Tibial nerve (tissue), 4 donors: ENCODE data around the gene MCCC1.

ENCODE experiments used
- CTCF ChIP-seq, 5 experiments: fragments of 200-600 bp in 3 of 5; fragments of 450-650 bp in 2 of 5; sonication (generic) in 3 of 5; IDR thresholded peaks; one replicate each; pipeline ENCODE4 v1.5.1; 2016 to 2019; ENCODE audit warnings: antibody characterized with exemption in 5 of 5, mild to moderate bottlenecking in 3 of 5, moderate library complexity in 2 of 5
- EP300 ChIP-seq, 2 donors: sonication (generic); formaldehyde crosslinking; IDR thresholded peaks; one replicate each; pipeline ENCODE4 v1.6.1; 2017; ENCODE audit warnings: antibody characterized with exemption in 2 of 2, mild to moderate bottlenecking in 1 of 2
- POLR2A ChIP-seq, 2 donors: fragments of 450-650 bp; IDR thresholded peaks; one replicate each; pipeline ENCODE4 v1.6.1; 2017; ENCODE audit warnings: antibody characterized with exemption in 2 of 2, mild to moderate bottlenecking in 2 of 2, moderate library complexity in 2 of 2

DNA sequence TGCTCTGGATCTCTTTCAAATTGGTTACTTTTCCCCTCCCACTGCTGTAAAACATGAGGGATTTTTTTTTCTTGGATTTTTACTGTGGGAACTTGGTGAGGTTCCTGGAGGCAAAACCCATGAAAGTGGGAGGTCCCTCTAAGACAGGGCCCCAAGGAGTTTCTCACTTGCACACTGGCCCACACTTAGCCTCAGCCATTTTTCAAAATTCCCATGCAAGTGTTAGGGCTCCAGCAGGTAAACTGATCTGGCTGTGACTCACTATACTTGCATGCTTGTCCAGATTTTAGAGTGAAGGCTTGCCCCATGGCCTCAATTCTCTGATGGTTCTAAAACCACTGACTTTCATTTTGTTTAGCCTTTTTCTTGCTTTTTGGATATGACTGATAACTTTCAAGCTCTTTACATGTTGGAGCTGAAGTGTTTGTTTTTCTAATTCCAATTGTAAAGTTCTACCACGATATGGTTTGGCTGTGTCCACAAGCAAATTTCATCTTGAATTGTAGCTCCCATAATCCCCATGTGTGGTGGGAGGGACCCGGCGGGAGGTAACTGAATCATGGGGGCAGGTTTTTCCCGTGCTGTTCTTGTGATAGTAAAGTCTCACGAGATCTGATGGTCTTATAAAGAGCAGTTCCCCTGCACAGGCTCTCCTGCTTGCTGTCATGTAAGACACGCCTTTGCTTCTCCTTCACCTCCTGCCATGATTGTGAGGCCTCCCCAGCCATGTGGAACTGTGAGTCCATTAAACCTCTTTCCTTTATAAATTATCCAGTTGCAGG is 37.7 kb downstream of the MCCC1 start:
- TF ChIP-seq POLR2A (IDR thresholded peaks at IDR 0.05) (no peak), CTCF (IDR thresholded peaks at IDR 0.05) (no peak), EP300 (IDR thresholded peaks at IDR 0.05) (no peak)
